Colonic mucosa (tissue), 4 donors: ENCODE measurements around the gene CCDC50. TPM values are rescaled to one million over a fixed set of nuclear protein-coding genes. Genes with fewer than 3 reads are reported as not detected.

Experiments
- DNase-seq: peaks from one replicate; pipeline ENCODE4 v3.0.0-alpha.2; 2020
- H3K27ac ChIP-seq: fragments of 200-600 bp; one replicate; pipeline ENCODE4 v1.8.0; 2021
- H3K27me3 ChIP-seq: fragments of 200-600 bp; one replicate; pipeline ENCODE4 v1.8.0; 2021
- H3K36me3 ChIP-seq: fragments of 200-600 bp; one replicate; pipeline ENCODE4 v1.8.0; 2021
- H3K4me1 ChIP-seq: fragments of 200-600 bp; one replicate; pipeline ENCODE4 v1.8.0; 2021; ENCODE audit warnings: mild to moderate bottlenecking
- H3K4me3 ChIP-seq: fragments of 200-600 bp; one replicate; pipeline ENCODE4 v1.8.0; 2021
- H3K9ac ChIP-seq, 2 donors: one replicate each; pipeline ENCODE4 v1.7.0; 2013; ENCODE audit warnings: control low read depth in 2 of 2, low read depth in 2 of 2, low read length in 2 of 2
- H3K9me3 ChIP-seq: fragments of 200-600 bp; one replicate; pipeline ENCODE4 v1.8.0; 2021
- CTCF ChIP-seq: fragments of 200-600 bp; IDR thresholded peaks from one replicate; pipeline ENCODE4 v1.8.0; 2022; ENCODE audit warnings: antibody characterized with exemption, mild to moderate bottlenecking
- intact Hi-C: fragments of 100-400 bp; cut with DNase I; formaldehyde crosslinking; loops from one replicate; pipeline ENCODE4 v1.14.1; 2022
- total RNA-seq, 2 donors: library from RNA; stranded (reverse); fragmentation: NEBNext Ultra II Directional in 1 of 2; extraction: Animal tissue kit (Norgen Biotek cat#: 25700) in 1 of 2; gene quantifications; one replicate each; pipeline ENCODE4 v1.2.1, GENCODE V29; 2021
- donor health status: healthy.
- donor health status: DM: no; HTN: no; CAD: no.
- donor health status: DM: no; HTN: no; CAD: no.

CCDC50 gene
- total RNA-seq, 2 donors from 2014 or later = 33.4 to 53.3 TPM

- no peak for TF ChIP-seq CTCF
- Histone ChIP-seq H3K9me3 (no peaks in the 10 kb centered on the region), H3K4me3 (no peak overlapping the region), H3K27me3 (no peaks in the 10 kb centered on the region), H3K9ac (no peak overlapping the region), H3K36me3 (peaks cover 4% of the 10 kb centered on the region), H3K27ac (no peak overlapping the region), H3K4me1 (no peaks in the 10 kb centered on the region)
- intact Hi-C loops = no loop called here
- DNase-seq = no peak
Observed at GRCh38 chr3:191378142-191378812, 49.1 kb downstream of the CCDC50 start.

GRCh38 chr3:191379446-191379845 is 50.3 kb downstream of the CCDC50 start:
- no peak for TF ChIP-seq CTCF
- Histone ChIP-seq H3K27ac (no peak overlapping the region), H3K9me3 (no peaks in the 10 kb centered on the region), H3K4me3 (no peak overlapping the region), H3K36me3 (peaks cover 4% of the 10 kb centered on the region), H3K4me1 (no peaks in the 10 kb centered on the region), H3K9ac (no peak overlapping the region), H3K27me3 (no peaks in the 10 kb centered on the region)
- no peak for DNase-seq
- intact Hi-C loops = no loop called here

- Histone ChIP-seq H3K4me3 (no peak overlapping the region), H3K9ac (no peak overlapping the region), H3K4me1 (no peaks in the 10 kb centered on the region), H3K36me3 (peaks cover 4% of the 10 kb centered on the region), H3K27ac (no peak overlapping the region), H3K27me3 (no peaks in the 10 kb centered on the region), H3K9me3 (no peaks in the 10 kb centered on the region)
- no peak for TF ChIP-seq CTCF
- DNase-seq = no peak
- intact Hi-C loops = loop anchor here (10.0 kb wide), 1 partner anchor 145 kb away; no protein-coding TSS in a partner anchor
Observed at GRCh38 chr3:191380001-191380400, 50.8 kb downstream of the CCDC50 start.

- no peak overlapping the region for H3K27ac ChIP-seq
- peaks cover 4% of the 10 kb centered on the region for H3K36me3 ChIP-seq
- no peaks in the 10 kb centered on the region for H3K27me3 ChIP-seq
- DNase-seq = no peak
- H3K9ac ChIP-seq = no peak overlapping the region
- intact Hi-C loops = loop anchor here (10.0 kb wide), 1 partner anchor 147 kb away; no protein-coding TSS in a partner anchor
- no peaks in the 10 kb centered on the region for H3K9me3 ChIP-seq
- H3K4me3 ChIP-seq = no peak overlapping the region
- no peaks in the 10 kb centered on the region for H3K4me1 ChIP-seq
- no peak for TF ChIP-seq CTCF
Observed at GRCh38 chr3:191381303-191381702, 52.1 kb downstream of the CCDC50 start.

GRCh38 chr3:191382661-191383060 is 53.5 kb downstream of the CCDC50 start:
- Histone ChIP-seq H3K27me3 (no peaks in the 10 kb centered on the region), H3K9ac (no peak overlapping the region), H3K36me3 (peaks cover 4% of the 10 kb centered on the region), H3K9me3 (no peaks in the 10 kb centered on the region), H3K27ac (no peak overlapping the region), H3K4me3 (no peak overlapping the region), H3K4me1 (no peaks in the 10 kb centered on the region)
- intact Hi-C loops = loop anchor here (10.0 kb wide), 1 partner anchor 148 kb away; no protein-coding TSS in a partner anchor
- no peak for TF ChIP-seq CTCF
- DNase-seq = no peak
